Measurements from ENCODE around the gene CSNK2A1.

- no peak for TF ChIP-seq POLR2AphosphoS5 (IDR thresholded peaks at IDR 0.05)
- no peak for TF ChIP-seq CTCF (IDR thresholded peaks at IDR 0.05)
- TF ChIP-seq EP300 (IDR thresholded peaks at IDR 0.05), result no peak
Measured at GRCh38 chr20:528923-529604, 14.5 kb downstream of the CSNK2A1 start.
